ENCODE results near the gene JAM3.
A peak's percentile ranks its signal among the peaks of the same experiment; 100 is the strongest.

JAM3 gene

DNA sequence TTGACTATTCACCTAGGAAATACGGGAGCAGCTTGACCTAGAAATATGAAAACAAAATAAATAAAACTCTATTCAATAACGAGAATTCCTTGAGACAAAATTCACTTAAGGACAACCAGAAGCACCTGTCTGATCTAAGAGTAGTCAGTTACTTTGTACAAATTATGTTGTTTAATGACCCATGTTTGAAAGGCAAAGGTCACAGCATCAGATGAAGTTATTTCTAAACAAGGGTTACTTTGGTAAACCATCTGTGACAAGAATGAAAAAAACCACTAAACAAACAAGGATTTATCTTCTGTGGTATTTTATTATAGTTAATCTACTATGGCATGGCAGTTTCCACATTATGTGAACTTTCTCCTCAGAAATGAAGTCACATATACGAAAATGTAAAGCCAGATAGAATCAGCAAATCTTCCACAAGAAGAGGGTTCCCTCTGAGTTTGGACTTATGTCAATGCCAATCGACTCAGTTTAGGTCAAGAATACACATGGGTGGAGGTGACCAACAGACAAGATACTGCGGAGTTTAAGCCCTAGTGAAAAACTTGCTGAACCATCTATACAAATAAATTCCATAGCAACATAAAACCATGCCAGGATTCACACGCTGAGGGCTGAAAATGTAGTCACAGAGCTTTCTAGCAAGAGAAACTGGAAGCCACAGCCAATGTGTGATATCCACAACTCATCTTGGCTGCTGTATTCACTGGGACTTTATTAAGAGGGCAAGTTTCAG lies 101.5 kb downstream of the JAM3 start:
- Histone ChIP-seq H3K27me3 (ENCODE audit: control insufficient read depth in 1 of 2, insufficient read depth in 1 of 2, low read length in 2 of 2) (no peaks in the 10 kb centered on the region), H3K4me3 (ENCODE audit: insufficient read depth in 1 of 2, low read depth in 1 of 2, low read length in 2 of 2) (no peak overlapping the region), H2BK15ac (ENCODE audit: low read depth, poor library complexity, severe bottlenecking) (no peak overlapping the region), H3K4ac (ENCODE audit: low read depth in 1 of 2, low read length in 2 of 2) (no peak overlapping the region), H3K9me3 (ENCODE audit: control insufficient read depth, low read length) (no peaks in the 10 kb centered on the region), H3K4me2 (ENCODE audit: low read length, poor library complexity, severe bottlenecking) (no peak overlapping the region), H4K91ac (ENCODE audit: low read length) (no peak overlapping the region), H3K18ac (ENCODE audit: low read depth in 1 of 2, low read length in 2 of 2) (no peak overlapping the region), H2BK12ac (ENCODE audit: low read length in 2 of 2) (no peak overlapping the region), H3K27ac (ENCODE audit: low read length, poor library complexity, severe bottlenecking) (no peak overlapping the region), H2BK5ac (ENCODE audit: low read depth, low read length, poor library complexity, severe bottlenecking) (no peak overlapping the region), H3K36me3 (ENCODE audit: control insufficient read depth in 1 of 2, insufficient read depth in 2 of 2, low read depth in 1 of 2, low read length in 2 of 2) (peaks cover 45 to 52% of the 10 kb centered on the region in 2 experiments), H3K23ac (ENCODE audit: low read length in 2 of 2) (no peak overlapping the region), H3K4me1 (ENCODE audit: control insufficient read depth, insufficient read depth, low read depth, low read length) (no peaks in the 10 kb centered on the region), H3K14ac (ENCODE audit: low read length in 2 of 2) (no peak overlapping the region), H3K9ac (ENCODE audit: low read length) (no peak overlapping the region), H2BK120ac (ENCODE audit: low read depth, low read length) (no peak overlapping the region), H4K8ac (ENCODE audit: low read length) (no peak overlapping the region), H2AFZ (ENCODE audit: low read depth, low read length) (no peak overlapping the region), H2AK5ac (ENCODE audit: low read length, severe bottlenecking) (no peak overlapping the region), H3K79me1 (replicated peaks; ENCODE audit: low read length, poor library complexity, severe bottlenecking) (peaks cover 6% of the 10 kb centered on the region)
- DNase-seq = peak; percentile 6
- WGBS = 94% methylated on average over 6 of the region's 6 CpGs

DNA sequence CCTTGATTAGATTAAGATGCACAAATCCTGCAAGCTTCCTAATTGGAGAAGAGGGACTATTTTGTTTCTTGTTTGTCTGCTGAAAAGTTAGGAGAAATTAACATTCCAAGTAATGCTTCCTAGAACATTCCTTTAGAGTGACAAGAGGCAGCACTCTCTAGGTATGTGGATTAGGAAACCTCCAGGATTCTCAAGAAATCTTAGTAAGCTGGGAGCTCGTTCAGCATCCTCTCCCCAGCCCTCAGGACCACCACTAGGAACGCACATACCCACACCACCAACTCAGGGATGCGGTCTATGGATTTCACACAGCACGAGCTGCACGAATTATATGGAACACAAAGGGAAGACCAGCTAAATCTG lies 102.0 kb downstream of the JAM3 start:
- Histone ChIP-seq H4K91ac (ENCODE audit: low read length) (no peak overlapping the region), H3K4ac (ENCODE audit: low read depth in 1 of 2, low read length in 2 of 2) (no peak overlapping the region), H3K18ac (ENCODE audit: low read depth in 1 of 2, low read length in 2 of 2) (no peak overlapping the region), H3K4me2 (ENCODE audit: low read length, poor library complexity, severe bottlenecking) (no peak overlapping the region), H2BK12ac (ENCODE audit: low read length in 2 of 2) (no peak overlapping the region), H3K4me3 (ENCODE audit: insufficient read depth in 1 of 2, low read depth in 1 of 2, low read length in 2 of 2) (no peak overlapping the region), H3K4me1 (ENCODE audit: control insufficient read depth, insufficient read depth, low read depth, low read length) (no peaks in the 10 kb centered on the region), H3K14ac (ENCODE audit: low read length in 2 of 2) (no peak overlapping the region), H3K27me3 (ENCODE audit: control insufficient read depth in 1 of 2, insufficient read depth in 1 of 2, low read length in 2 of 2) (no peaks in the 10 kb centered on the region), H2AK5ac (ENCODE audit: low read length, severe bottlenecking) (no peak overlapping the region), H3K79me1 (replicated peaks; ENCODE audit: low read length, poor library complexity, severe bottlenecking) (peaks cover 6% of the 10 kb centered on the region), H3K23ac (ENCODE audit: low read length in 2 of 2) (no peak overlapping the region), H2BK120ac (ENCODE audit: low read depth, low read length) (no peak overlapping the region), H3K9ac (ENCODE audit: low read length) (no peak overlapping the region), H3K36me3 (ENCODE audit: control insufficient read depth in 1 of 2, insufficient read depth in 2 of 2, low read depth in 1 of 2, low read length in 2 of 2) (peaks cover 41 to 54% of the 10 kb centered on the region in 2 experiments), H3K27ac (ENCODE audit: low read length, poor library complexity, severe bottlenecking) (no peak overlapping the region), H2BK5ac (ENCODE audit: low read depth, low read length, poor library complexity, severe bottlenecking) (no peak overlapping the region), H4K8ac (ENCODE audit: low read length) (no peak overlapping the region), H3K9me3 (ENCODE audit: control insufficient read depth, low read length) (no peaks in the 10 kb centered on the region), H2AFZ (ENCODE audit: low read depth, low read length) (no peak overlapping the region), H2BK15ac (ENCODE audit: low read depth, poor library complexity, severe bottlenecking) (no peak overlapping the region)
- peak; percentile 19 for DNase-seq
- WGBS = 92% methylated on average over 5 of the region's 5 CpGs

DNA sequence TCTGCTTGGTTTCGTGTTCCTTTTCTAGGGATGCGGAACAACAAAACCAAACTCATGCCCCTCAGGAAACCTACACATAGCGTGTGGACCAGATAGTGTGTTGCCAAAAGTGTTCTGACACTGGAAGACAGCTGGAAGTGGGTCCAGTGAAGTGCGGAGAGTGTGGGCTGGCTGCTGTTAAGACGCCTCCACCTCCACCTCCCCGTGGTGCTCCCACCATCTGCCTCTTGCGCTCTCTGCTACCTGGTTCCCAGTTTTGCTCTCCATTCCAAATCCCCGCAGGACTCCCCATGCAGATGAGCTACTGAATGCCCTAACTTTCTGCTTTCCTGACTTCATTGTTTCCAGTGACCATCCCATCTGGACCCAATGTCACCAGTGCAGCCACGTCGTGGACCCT lies 103.1 kb downstream of the JAM3 start:
- Histone ChIP-seq H2BK5ac (ENCODE audit: low read depth, low read length, poor library complexity, severe bottlenecking) (no peak overlapping the region), H3K27me3 (ENCODE audit: control insufficient read depth in 1 of 2, insufficient read depth in 1 of 2, low read length in 2 of 2) (no peaks in the 10 kb centered on the region), H3K4me3 (ENCODE audit: insufficient read depth in 1 of 2, low read depth in 1 of 2, low read length in 2 of 2) (no peak overlapping the region), H3K36me3 (ENCODE audit: control insufficient read depth in 1 of 2, insufficient read depth in 2 of 2, low read depth in 1 of 2, low read length in 2 of 2) (peaks cover 44 to 64% of the 10 kb centered on the region in 2 experiments), H4K8ac (ENCODE audit: low read length) (no peak overlapping the region), H4K91ac (ENCODE audit: low read length) (no peak overlapping the region), H3K4ac (ENCODE audit: low read depth in 1 of 2, low read length in 2 of 2) (no peak overlapping the region), H3K23ac (ENCODE audit: low read length in 2 of 2) (no peak overlapping the region), H2BK15ac (ENCODE audit: low read depth, poor library complexity, severe bottlenecking) (no peak overlapping the region), H2BK120ac (ENCODE audit: low read depth, low read length) (no peak overlapping the region), H3K4me1 (ENCODE audit: control insufficient read depth, insufficient read depth, low read depth, low read length) (no peaks in the 10 kb centered on the region), H3K14ac (ENCODE audit: low read length in 2 of 2) (no peak overlapping the region), H3K18ac (ENCODE audit: low read depth in 1 of 2, low read length in 2 of 2) (no peak overlapping the region), H2BK12ac (ENCODE audit: low read length in 2 of 2) (no peak overlapping the region), H3K27ac (ENCODE audit: low read length, poor library complexity, severe bottlenecking) (no peak overlapping the region), H3K79me1 (replicated peaks; ENCODE audit: low read length, poor library complexity, severe bottlenecking) (peaks cover 6% of the 10 kb centered on the region), H3K9me3 (ENCODE audit: control insufficient read depth, low read length) (no peaks in the 10 kb centered on the region), H3K4me2 (ENCODE audit: low read length, poor library complexity, severe bottlenecking) (no peak overlapping the region), H2AFZ (ENCODE audit: low read depth, low read length) (no peak overlapping the region), H3K9ac (ENCODE audit: low read length) (no peak overlapping the region), H2AK5ac (ENCODE audit: low read length, severe bottlenecking) (no peak overlapping the region)
- WGBS = 98% methylated on average over 10 of the region's 10 CpGs
- DNase-seq = no peak

DNA sequence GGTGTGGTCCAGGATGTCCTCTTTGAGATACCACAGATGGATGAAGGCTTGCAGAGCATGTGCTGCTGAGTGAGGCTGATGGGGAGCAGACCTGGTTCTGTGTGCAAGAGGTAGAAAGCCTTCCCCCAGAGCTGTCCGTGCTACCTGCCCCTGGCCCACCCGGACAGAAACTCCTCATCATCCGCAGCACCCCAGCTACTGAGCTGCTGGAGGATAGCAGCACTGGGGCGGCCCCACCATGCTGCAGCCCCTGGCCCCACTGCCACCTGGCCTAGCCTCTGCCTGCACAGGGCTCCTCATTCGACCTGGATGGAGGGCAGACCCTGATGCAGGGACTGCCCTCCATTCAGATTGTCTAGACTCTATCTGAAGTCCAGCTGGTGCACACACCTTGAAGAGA lies 104.4 kb downstream of the JAM3 start:
- 100% methylated on average over 5 of the region's 5 CpGs for WGBS
- H4K8ac ChIP-seq (ENCODE audit: low read length) = no peak overlapping the region

More for the DNA sequence above, 104.4 kb downstream of the JAM3 start:
- H2AK5ac ChIP-seq (ENCODE audit: low read length, severe bottlenecking) = no peak overlapping the region
- no peak overlapping the region for H3K27ac ChIP-seq (ENCODE audit: low read length, poor library complexity, severe bottlenecking)
- H3K27me3 ChIP-seq (ENCODE audit: control insufficient read depth in 1 of 2, insufficient read depth in 1 of 2, low read length in 2 of 2) = no peaks in the 10 kb centered on the region
- H2BK5ac ChIP-seq (ENCODE audit: low read depth, low read length, poor library complexity, severe bottlenecking) = no peak overlapping the region
- H3K23ac ChIP-seq (ENCODE audit: low read length in 2 of 2) = no peak overlapping the region
- no peak for DNase-seq
- H2BK12ac ChIP-seq (ENCODE audit: low read length in 2 of 2) = no peak overlapping the region
- H2BK15ac ChIP-seq (ENCODE audit: low read depth, poor library complexity, severe bottlenecking) = no peak overlapping the region
- no peaks in the 10 kb centered on the region for H3K4me1 ChIP-seq (ENCODE audit: control insufficient read depth, insufficient read depth, low read depth, low read length)
- H3K79me1 ChIP-seq (replicated peaks; ENCODE audit: low read length, poor library complexity, severe bottlenecking) = peaks cover 6% of the 10 kb centered on the region
- no peak overlapping the region for H3K9ac ChIP-seq (ENCODE audit: low read length)
- H3K4ac ChIP-seq (ENCODE audit: low read depth in 1 of 2, low read length in 2 of 2) = no peak overlapping the region
- no peak overlapping the region for H3K4me2 ChIP-seq (ENCODE audit: low read length, poor library complexity, severe bottlenecking)
- no peak overlapping the region for H3K4me3 ChIP-seq (ENCODE audit: insufficient read depth in 1 of 2, low read depth in 1 of 2, low read length in 2 of 2)
- H3K14ac ChIP-seq (ENCODE audit: low read length in 2 of 2) = no peak overlapping the region
- no peak overlapping the region for H2AFZ ChIP-seq (ENCODE audit: low read depth, low read length)
- no peak overlapping the region for H3K18ac ChIP-seq (ENCODE audit: low read depth in 1 of 2, low read length in 2 of 2)
- H2BK120ac ChIP-seq (ENCODE audit: low read depth, low read length) = no peak overlapping the region
- H3K36me3 ChIP-seq (ENCODE audit: control insufficient read depth in 1 of 2, insufficient read depth in 2 of 2, low read depth in 1 of 2, low read length in 2 of 2) = peaks cover 36 to 70% of the 10 kb centered on the region in 2 experiments
- no peak overlapping the region for H4K91ac ChIP-seq (ENCODE audit: low read length)
- H3K9me3 ChIP-seq (ENCODE audit: control insufficient read depth, low read length) = no peaks in the 10 kb centered on the region
